GM23248 (cell line): ENCODE data around the gene MAP3K21.

Experiments used
- EZH2 ChIP-seq: fragments of 200-600 bp; sonication (generic); IDR thresholded peaks from 2 replicates; pipeline ENCODE4 v1.6.1; 2018; ENCODE audit warnings: antibody characterized with exemption, mild to moderate bottlenecking; ENCODE audit not compliant: insufficient read depth, poor library complexity, severe bottlenecking
- EZH2phosphoT487 ChIP-seq: fragments of 200-600 bp; sonication (generic); IDR thresholded peaks from 2 replicates; pipeline ENCODE4 v1.6.1; 2018; ENCODE audit warnings: antibody characterized with exemption, moderate library complexity, mild to moderate bottlenecking, low read depth; ENCODE audit not compliant: insufficient read depth

GRCh38 chr1:233320023-233320422 is 7.5 kb upstream of the MAP3K21 start:
- TF ChIP-seq EZH2 (no peak), EZH2phosphoT487 (no peak)
